ENCODE measurements around the gene HHEX.
"Not testable (repeated sequence)": the region's sequence is repeated elsewhere in the genome, so short reads cannot be mapped to it uniquely, and the experiment has no call there.

DNA sequence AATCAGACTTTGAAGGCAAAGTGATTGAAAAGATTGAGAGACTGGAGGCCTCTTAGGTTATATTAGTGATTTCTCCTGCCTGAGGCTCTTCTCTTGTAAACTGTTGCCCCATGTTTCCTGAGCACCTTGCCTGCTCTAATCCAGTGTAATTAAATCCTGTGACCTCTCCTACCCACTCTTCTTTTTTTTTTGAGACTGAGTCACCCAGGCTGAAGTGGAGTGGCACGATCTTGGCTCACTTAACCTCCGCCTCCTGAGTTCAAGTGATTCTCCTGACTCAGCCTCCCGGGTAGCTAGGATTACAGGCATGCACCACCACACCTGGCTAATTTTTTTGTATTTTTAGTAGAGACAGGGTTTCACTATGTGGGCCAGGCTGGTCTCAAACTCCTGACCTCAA lies 38.9 kb upstream of the HHEX start:
- TF ChIP-seq EZH2 (IDR thresholded peaks at IDR 0.05; ENCODE audit: low read depth, low read length, severe bottlenecking); POLR2AphosphoS5 (IDR thresholded peaks at IDR 0.05; ENCODE audit: low read depth, low read length): not testable (repeated sequence)
- TF ChIP-seq, protein P1, sequence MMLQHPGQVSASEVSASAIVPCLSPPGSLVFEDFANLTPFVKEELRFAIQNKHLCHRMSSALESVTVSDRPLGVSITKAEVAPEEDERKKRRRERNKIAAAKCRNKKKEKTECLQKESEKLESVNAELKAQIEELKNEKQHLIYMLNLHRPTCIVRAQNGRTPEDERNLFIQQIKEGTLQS (IDR thresholded peaks at IDR 0.05; ENCODE audit: insufficient read depth, low read depth, low read length) = not testable (repeated sequence)
- TF ChIP-seq, protein P2, sequence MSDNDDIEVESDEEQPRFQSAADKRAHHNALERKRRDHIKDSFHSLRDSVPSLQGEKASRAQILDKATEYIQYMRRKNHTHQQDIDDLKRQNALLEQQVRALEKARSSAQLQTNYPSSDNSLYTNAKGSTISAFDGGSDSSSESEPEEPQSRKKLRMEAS (IDR thresholded peaks at IDR 0.05) = not testable (repeated sequence)

Measured in H1 (cell line).